ENCODE measurements around the gene SLC17A2.

DNA sequence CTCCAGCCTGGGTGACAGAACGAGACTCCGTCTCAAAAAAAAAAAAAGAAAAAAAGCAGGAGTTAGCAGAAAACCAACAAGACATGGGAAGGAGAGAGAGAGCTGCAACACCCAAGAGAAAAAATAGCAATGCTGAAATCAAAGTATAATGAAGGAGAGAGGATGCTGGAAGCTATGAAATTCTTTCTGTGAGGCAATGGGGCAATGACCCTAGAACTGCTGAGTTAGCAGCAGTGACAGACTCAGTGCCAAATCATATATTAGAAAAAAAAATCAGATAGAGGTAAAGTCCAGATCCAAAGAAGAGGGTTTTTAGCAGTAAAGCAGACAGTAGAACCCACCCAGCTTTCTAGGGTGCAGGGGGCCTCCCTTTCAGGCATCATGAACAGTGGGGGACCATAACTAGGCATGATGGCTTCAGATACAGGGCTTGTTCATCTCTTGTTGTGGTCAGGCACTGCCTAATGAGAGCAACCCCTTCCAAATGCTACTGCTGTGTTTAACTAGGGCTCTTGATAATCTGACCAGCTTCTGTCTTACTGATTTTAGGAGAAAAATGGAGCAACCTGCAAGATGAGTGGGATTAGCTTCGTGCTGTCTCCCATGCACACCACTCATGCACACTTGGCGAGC, 26.9 kb downstream of the SLC17A2 start:
- TF ChIP-seq, protein P1, sequence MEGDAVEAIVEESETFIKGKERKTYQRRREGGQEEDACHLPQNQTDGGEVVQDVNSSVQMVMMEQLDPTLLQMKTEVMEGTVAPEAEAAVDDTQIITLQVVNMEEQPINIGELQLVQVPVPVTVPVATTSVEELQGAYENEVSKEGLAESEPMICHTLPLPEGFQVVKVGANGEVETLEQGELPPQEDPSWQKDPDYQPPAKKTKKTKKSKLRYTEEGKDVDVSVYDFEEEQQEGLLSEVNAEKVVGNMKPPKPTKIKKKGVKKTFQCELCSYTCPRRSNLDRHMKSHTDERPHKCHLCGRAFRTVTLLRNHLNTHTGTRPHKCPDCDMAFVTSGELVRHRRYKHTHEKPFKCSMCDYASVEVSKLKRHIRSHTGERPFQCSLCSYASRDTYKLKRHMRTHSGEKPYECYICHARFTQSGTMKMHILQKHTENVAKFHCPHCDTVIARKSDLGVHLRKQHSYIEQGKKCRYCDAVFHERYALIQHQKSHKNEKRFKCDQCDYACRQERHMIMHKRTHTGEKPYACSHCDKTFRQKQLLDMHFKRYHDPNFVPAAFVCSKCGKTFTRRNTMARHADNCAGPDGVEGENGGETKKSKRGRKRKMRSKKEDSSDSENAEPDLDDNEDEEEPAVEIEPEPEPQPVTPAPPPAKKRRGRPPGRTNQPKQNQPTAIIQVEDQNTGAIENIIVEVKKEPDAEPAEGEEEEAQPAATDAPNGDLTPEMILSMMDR (IDR thresholded peaks at IDR 0.05; ENCODE audit: low read length), result no peak
- no peak for TF ChIP-seq EZH2 (optimal IDR thresholded peaks at IDR 0.05; ENCODE audit: low read depth, low read length)
- no peak for TF ChIP-seq EZH2phosphoT487 (IDR thresholded peaks at IDR 0.05; ENCODE audit: low read length)
